Measurements from ENCODE around the gene ARFGAP1.

- TF ChIP-seq POLR2A (IDR thresholded peaks at IDR 0.05; ENCODE audit: low read depth, low read length) (no peak), CTCF (conservative IDR thresholded peaks at IDR 0.05; ENCODE audit: low read depth, low read length) (no peak), MAZ (IDR thresholded peaks at IDR 0.05; ENCODE audit: borderline replicate concordance, low read depth, low read length) (no peak)
Observed at GRCh38 chr20:63258781-63259180, 13.8 kb upstream of the ARFGAP1 start.
